HPDE6-E6E7 (cell line): ENCODE measurements around the gene MYB.
"Not testable (repeated sequence)": the region's sequence is repeated elsewhere in the genome, so short reads cannot be mapped to it uniquely, and the experiment has no call there.

Experiments
- DNase-seq: peaks from one replicate; pipeline ENCODE4 v3.0.0; 2011; ENCODE audit warnings: missing footprints; ENCODE audit errors: extremely low spot score

MYB gene

DNA sequence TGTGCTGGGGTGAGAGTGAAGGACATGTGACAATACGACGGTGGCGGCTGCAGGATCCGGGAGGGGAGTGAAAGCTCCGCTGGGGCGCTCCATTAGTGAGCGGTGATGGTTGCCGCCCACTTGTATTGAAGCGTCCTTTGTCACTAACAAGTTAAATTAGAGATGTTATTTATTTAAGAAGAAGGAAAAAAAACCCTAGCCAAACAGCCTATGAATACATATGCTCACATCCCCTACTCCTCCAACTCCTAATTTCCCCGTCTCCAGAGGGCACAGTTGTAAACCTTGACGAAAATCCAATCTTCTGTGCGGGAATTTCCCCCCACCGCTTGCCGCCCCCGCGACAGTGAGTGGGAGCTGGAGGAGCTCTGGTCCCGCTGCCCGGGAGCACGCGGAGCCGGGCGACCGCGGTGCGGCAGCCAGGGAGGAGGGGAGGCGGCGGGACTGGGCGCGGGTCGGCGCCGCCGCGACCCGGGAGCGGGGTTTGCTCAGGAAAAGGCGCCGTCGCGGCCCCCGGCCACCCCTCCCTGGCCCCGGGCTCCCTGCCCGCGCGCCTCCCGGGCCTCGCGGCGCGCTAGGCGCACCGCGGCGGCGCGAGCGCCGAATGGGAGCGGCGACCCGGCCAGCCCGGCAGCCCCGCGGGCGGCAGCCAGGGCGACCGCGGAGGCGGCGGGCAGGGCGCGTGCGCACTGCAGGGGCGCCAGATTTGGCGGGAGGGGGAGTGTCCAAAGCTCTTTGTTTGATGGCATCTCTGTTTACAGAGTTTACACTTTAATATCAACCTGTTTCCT lies at the start of gene MYB:
MYB (plus strand) TSS at position 767 of the 791 bp plus-strand sequence. CDS start 206 bp downstream, outside the sequence.
- no peak for DNase-seq

GRCh38 chr6:135132776-135133175 lies 48.3 kb upstream of the MYB start:
- DNase-seq = no peak

DNA sequence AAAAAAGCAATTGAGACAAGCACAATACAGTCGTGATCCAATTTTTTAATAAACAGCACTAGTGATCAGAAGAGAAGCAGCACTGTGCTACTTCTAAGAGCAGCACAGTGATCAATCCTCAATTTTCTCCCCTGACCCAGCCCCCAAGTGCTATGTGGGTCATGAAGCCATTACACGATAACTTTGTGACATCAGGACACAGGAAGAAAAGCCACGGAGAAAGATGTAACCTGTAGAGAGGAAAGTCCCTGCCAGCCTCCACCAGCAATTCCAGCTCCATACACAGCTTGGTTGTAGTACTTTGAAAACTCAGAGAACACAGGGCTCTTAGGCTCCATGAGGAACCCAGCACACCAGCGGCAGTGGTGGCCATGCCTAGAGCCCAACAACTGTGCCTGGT lies 45.3 kb upstream of the MYB start:
- DNase-seq = no peak

GRCh38 chr6:135137826-135138225 lies 43.3 kb upstream of the MYB start:
- DNase-seq = no peak

DNA sequence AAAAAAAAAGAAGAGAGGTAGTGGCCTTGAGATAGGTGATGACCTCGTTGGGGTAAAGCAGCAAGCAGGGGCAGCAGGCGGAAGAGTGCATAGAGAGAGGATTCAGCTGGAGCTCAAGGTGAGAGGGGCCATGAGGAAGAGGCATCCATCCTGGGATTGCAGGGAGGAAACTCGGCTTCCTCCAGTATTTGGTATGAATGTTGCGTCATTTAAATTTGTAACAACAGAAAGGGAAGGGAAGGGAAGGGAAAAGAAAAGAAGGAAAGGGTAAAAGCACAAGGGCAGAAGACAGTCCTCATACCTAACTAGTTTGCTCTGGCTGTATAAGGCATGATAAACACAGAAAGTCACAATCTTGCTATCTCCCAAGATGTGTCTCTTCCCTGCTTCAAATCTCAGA lies 39.9 kb upstream of the MYB start:
- DNase-seq = no peak

DNA sequence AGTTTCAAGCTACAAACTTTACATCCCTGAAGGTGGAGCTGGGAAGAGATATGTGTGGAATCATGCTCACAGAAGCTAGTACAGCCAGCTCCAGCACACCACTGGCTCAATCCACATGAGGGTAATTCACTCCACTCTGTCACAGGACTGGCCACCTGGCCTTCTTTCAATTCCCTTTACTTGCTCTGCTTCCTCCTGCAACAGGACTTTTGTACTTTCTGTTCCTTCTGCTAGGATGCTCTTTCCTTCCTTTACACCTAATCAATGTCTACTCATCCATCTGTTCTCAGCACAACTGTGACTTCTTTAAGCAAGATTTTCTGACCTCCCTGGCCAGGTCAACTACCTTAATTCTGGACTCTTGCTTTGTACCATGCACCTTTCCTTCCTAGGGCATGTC lies 39.4 kb upstream of the MYB start:
- DNase-seq = no peak

DNA sequence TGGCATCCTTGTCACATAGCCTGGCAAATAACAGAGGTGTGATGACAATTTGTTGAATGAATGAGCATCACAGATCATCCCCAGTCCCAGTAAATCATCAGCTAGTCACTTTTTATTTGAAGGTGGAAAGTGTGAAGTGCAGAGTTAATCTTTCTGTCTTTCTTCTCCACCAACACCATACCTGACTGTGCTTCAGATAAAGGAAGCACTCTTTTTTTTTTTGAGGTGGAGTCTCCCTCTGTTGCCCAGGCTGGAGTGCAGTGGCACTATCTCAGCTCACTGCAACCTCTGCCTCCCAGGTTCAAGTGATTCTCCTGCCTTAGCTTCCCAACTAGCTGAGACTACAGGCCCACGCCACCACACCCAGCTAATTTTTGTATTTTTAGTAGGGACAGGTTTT lies 38.9 kb upstream of the MYB start:
- not testable (repeated sequence) for DNase-seq

GRCh38 chr6:135144673-135145062 lies 36.4 kb upstream of the MYB start:
- no peak for DNase-seq

- DNase-seq = peak; percentile 29
Measured at GRCh38 chr6:135145063-135145800, 35.9 kb upstream of the MYB start.

DNA sequence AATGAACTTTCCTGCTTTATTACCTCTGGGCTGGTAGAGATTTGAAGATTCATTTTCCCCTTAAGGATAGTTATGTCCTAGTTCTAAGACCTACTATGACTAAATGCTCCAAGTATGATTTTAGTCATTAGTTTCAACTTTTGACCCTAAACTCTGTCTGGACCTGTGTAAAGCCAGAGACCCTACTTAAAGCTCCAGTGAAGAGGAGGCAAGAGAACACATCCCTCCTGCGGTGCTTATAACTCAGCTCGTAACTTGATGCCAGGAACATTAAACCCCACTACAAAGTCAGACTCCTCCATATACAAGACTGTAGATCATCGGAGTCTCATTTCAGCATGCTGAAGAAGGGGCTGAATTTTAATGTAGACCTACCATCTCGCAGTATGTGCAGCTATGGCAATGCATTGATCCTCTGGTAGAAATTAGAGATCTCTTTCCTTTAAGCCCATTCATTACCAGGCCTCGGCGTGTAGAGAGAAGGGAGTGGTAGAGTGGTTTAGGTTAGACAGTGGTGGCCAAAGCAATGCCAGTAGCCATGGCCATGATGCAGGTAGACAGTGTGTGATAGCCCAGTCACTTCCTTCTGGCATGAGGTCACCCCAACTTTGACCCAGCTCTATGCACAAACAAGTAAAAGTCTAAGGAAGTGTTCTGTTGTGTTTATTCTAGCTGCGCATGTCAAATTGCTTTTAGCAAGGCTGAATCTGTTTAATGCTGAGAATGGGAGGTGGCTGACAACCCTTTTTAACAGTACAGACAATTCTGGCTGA lies 34.8 kb upstream of the MYB start:
- no peak for DNase-seq

- DNase-seq = no peak
Measured at GRCh38 chr6:135147637-135148592, 33.2 kb upstream of the MYB start.

- no peak for DNase-seq
Measured at GRCh38 chr6:135148889-135149288, 32.2 kb upstream of the MYB start.

DNA sequence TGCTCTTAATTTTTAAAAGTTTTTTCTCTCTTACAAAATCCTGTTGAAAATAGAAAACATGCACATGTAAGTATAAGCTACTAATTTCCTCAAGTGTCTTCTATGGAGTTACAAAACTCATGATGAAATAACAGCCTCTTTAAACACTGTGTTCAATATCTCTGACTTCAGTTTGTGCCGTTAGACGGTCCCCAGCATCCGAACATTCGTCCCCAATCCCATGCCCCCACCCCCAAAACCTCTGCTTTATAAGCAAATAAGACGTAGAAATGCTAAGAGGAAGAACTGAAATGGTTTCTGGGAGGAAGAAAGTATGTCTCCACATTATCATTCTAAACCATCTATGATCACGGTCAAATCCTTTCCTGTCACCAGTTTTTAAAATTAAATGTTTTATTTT lies 31.7 kb upstream of the MYB start:
- no peak for DNase-seq

DNA sequence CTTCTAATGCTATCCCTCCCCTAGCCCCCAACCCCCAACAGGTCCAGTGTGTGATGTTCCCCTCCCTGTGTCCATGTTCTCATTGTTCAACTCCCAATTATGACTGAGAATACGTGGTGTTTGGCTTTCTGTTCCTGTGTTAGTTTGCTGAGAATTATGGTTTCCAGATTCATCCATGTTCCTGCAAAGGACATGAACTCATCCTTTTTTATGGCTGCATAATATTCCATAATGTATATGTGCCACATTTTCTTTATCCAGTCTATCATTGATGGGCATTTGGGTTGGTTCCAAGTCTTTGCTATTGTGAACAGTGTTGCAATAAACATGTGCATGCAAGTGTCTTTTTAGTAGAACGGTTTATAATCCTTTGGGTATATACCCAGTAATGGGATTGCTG lies 30.6 kb upstream of the MYB start:
- not testable (repeated sequence) for DNase-seq

GRCh38 chr6:135154125-135154524 lies 27.0 kb upstream of the MYB start:
- not testable (repeated sequence) for DNase-seq

DNA sequence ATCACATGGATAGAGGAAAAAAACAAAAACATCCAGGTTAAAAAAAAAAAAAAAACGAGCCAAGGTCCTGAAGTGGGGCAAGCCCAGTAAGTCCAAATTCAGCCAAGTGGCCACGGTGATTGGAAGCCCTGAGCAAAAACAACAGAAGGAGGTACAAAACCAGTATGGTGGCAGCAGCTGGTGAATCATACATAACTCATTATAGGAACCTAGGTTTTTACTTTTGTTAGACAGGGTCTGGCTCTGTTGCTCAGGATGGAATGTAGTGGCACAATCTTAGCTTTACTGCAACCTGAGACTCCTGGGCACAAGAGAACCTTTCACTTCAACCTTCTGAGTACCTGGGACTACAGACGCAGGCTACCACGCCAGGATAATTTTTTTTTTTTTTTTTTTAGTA lies 22.7 kb upstream of the MYB start:
- DNase-seq = no peak

DNA sequence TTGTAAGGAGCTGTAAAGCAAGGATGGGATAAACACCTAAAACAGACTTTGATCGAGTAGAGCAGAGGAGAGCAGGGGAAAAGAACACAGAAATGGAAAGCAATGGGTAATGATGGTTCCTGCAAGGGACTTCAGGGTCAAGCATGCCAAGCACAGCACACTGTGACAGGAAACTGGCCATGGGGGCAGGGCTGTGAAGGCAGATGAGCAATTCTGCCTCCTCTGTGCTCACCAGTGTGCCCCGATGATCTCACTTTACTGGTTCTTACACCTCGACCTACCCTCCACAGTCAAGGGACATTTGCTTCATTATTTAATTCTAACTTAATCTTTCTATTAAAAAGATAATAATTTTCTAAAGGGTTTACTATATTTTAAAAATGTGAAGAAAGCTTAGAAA lies 21.6 kb upstream of the MYB start:
- no peak for DNase-seq

- no peak for DNase-seq
Measured at GRCh38 chr6:135161411-135162395, 19.4 kb upstream of the MYB start.

GRCh38 chr6:135162678-135163439 lies 18.2 kb upstream of the MYB start:
- no peak for DNase-seq

DNA sequence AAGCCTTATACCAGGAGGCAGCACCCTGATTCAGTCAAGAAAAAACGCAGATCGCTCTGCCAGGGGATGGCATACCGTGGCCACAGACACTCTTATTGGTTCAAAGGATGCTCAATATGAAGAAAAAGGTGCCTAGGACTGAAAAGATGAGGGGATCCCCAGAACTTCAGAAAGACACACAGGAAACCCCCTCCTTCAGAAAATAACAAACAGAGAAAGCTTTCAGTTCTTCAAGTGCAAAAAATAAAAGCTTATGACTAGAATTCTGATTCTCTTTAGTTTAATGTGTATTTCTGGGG lies 17.7 kb upstream of the MYB start:
- DNase-seq = no peak
